Measurements from ENCODE around the gene MFNG.

- TF ChIP-seq POLR2A (IDR thresholded peaks at IDR 0.05) (no peak), CTCF (IDR thresholded peaks at IDR 0.05) (no peak)
These were observed 29.7 kb upstream of the MFNG start for GRCh38 chr22:37515901-37516300.
